Embryonic facial prominence (tissue), 1 donor: ENCODE results near the gene USP17L12.
"Not testable (repeated sequence)": the region's sequence is repeated elsewhere in the genome, so short reads cannot be mapped to it uniquely, and the experiment has no call there.

Source experiments
- DNase-seq: peaks from one replicate; pipeline ENCODE4 v3.0.0-alpha.2; 2016; ENCODE audit errors: extremely low spot score

The USP17L12 gene

GRCh38 chr4:9219852-9220251 lies at the start of gene USP17L12:
USP17L12 (plus strand) TSS chr4:9220152; CDS start chr4:9220152, 0 bp downstream.
- DNase-seq = not testable (repeated sequence)

- DNase-seq = not testable (repeated sequence)
Measured at GRCh38 chr4:9210357-9210756, 9.6 kb upstream of the USP17L12 start, which contains the start of gene USP17L10. USP17L10 (plus strand) TSS chr4:9210657; CDS start chr4:9210657, 0 bp downstream.

GRCh38 chr4:9214701-9215100 lies 5.3 kb upstream of the USP17L12 start:
- DNase-seq = not testable (repeated sequence)

DNA sequence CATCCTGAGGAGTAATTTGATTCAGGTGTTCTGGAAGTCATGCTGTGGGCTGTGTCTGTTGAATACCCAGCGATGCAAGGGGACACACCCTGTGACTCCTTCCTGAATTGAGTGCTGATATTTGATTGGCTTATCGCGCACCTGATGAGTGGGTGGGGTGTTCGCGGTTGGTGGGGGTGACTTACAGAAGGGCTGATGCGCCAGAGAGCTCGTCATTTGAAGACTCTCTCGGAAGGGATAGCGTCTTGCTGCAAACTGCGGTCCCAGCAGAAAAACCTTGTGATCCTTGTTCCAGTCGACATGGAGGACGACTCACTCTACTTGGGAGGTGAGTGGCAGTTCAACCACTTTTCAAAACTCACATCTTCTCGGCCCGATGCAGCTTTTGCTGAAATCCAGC lies 4.8 kb upstream of the USP17L12 start, which contains the start of gene USP17L11:
TSS of gene USP17L11 (plus strand) at position 301 of the 400 bp plus-strand sequence. CDS start at position 301, 0 bp downstream.
- DNase-seq = not testable (repeated sequence)

DNA sequence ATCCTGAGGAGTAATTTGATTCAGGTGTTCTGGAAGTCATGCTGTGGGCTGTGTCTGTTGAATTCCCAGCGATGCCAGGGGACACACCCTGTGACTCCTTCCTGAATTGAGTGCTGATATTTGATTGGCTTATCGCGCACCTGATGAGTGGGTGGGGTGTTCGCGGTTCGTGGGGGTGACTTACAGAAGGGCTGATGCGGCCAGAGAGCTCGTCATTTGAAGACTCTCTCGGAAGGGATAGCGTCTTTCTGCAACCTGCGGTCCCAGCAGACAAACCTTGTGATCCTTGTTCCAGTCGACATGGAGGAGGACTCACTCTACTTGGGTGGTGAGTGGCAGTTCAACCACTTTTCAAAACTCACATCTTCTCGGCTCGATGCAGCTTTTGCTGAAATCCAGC lies 4.6 kb downstream of the USP17L12 start, which contains the start of gene USP17L13:
TSS of gene USP17L13 (plus strand) at position 301 of the 400 bp plus-strand sequence. CDS start at position 301, 0 bp downstream.
- not testable (repeated sequence) for DNase-seq

- not testable (repeated sequence) for DNase-seq
Measured at GRCh38 chr4:9230249-9230648, 10.3 kb downstream of the USP17L12 start.

- DNase-seq = not testable (repeated sequence)
Measured at GRCh38 chr4:9234085-9234484, 14.1 kb downstream of the USP17L12 start, which contains the start of gene USP17L15. USP17L15 (plus strand) TSS chr4:9234385; CDS start chr4:9234385, 0 bp downstream.

DNA sequence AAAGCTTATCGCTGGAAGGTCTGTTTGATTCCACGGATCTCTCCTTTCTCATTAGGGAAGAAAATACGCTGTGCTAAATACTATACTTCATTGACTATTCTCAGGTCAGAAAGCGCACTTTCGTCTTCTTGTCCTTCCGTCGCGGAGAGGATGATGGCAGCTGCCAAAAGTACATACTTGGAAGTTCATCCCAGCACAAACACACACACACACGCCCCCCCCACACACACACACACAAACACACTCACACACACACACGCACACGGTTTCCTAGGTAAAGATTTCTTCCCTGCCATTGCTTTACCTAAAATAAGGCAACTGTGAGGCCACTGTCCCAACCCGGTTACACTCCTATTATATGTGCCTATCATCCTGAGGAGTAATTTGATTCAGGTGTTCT lies 18.5 kb downstream of the USP17L12 start:
- not testable (repeated sequence) for DNase-seq

GRCh38 chr4:9243579-9243978 lies 23.6 kb downstream of the USP17L12 start, which contains the start of gene USP17L17:
USP17L17 (plus strand) TSS chr4:9243879; CDS start chr4:9243879, 0 bp downstream.
- DNase-seq = not testable (repeated sequence)

DNA sequence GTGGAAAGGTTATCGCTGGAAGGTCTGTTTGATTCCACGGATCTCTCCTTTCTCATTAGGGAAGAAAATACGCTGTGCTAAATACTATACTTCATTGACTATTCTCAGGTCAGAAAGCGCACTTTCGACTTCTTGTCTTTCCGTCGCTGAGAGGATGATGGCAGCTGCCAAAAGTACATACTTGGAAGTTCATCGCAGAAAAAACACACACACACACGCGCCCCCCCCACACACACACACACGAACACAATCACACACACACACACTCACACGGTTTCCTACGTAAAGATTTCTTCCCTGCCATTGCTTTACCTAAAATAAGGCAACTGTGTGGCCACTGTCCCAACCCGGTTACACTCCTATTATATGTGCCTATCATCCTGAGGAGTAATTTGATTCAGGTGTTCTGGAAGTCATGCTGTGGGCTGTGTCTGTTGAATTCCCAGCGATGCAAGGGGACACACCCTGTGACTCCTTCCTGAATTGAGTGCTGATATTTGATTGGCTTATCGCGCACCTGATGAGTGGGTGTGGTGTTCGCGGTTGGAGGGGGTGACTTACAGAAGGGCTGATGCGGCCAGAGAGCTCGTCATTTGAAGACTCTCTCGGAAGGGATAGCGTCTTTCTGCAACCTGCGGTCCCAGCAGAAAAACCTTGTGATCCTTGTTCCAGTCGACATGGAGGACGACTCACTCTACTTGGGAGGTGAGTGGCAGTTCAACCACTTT lies 28.2 kb downstream of the USP17L12 start, which contains the start of gene USP17L18:
TSS of gene USP17L18 (plus strand) at position 678 of the 728 bp plus-strand sequence. CDS start at position 678, 0 bp downstream.
- DNase-seq = not testable (repeated sequence)

GRCh38 chr4:9253078-9253477 lies 33.1 kb downstream of the USP17L12 start, which contains the start of gene USP17L19:
USP17L19 (plus strand) TSS chr4:9253378; CDS start chr4:9253378, 0 bp downstream.
- not testable (repeated sequence) for DNase-seq

- DNase-seq = not testable (repeated sequence)
Measured at GRCh38 chr4:9257824-9258223, 37.9 kb downstream of the USP17L12 start, which contains the start of gene USP17L20. USP17L20 (plus strand) TSS chr4:9258124; CDS start chr4:9258124, 0 bp downstream.

DNA sequence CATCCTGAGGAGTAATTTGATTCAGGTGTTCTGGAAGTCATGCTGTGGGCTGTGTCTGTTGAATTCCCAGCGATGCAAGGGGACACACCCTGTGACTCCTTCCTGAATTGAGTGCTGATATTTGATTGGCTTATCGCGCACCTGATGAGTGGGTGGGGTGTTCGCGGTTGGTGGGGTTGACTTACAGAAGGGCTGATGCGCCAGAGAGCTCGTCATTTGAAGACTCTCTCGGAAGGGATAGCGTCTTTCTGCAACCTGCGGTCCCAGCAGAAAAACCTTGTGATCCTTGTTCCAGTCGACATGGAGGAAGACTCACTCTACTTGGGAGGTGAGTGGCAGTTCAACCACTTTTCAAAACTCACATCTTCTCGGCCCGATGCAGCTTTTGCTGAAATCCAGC lies 42.6 kb downstream of the USP17L12 start, which contains the start of gene USP17L21:
TSS of gene USP17L21 (plus strand) at position 301 of the 400 bp plus-strand sequence. CDS start at position 301, 0 bp downstream.
- DNase-seq = not testable (repeated sequence)

GRCh38 chr4:9267319-9267718 lies 47.4 kb downstream of the USP17L12 start, which contains the start of gene USP17L22:
USP17L22 (plus strand) TSS chr4:9267619; CDS start chr4:9267619, 0 bp downstream.
- DNase-seq = not testable (repeated sequence)
